CD4-positive, CD25-positive, alpha-beta regulatory T cell (primary cell): ENCODE results near the gene ANK3. TPM values are rescaled to one million over a fixed set of nuclear protein-coding genes. Genes with fewer than 3 reads are reported as not detected.

Source experiments
- ATAC-seq, 2 donors: fragments of 150-1000 bp; cut with Tn5 transposase; one replicate each; pipeline ENCODE4 v1.10.0; 2021; ENCODE audit warnings: low read depth in 2 of 2, moderate number of reproducible peaks in 2 of 2, moderate library complexity in 1 of 2
- DNase-seq, 3 donors: peaks; one replicate each; pipeline versions ENCODE4 v3.0.0 to v3.0.0-alpha.2; 2012 to 2022; ENCODE audit warnings: mixed read lengths in 1 of 3
- H3K27ac ChIP-seq: one replicate; pipeline ENCODE4 v1.7.0; 2013; ENCODE audit warnings: mild to moderate bottlenecking, low read length; ENCODE audit not compliant: insufficient read depth, poor library complexity, severe bottlenecking
- H3K27me3 ChIP-seq: one replicate; pipeline ENCODE4 v1.7.0; 2013; ENCODE audit warnings: low read length; ENCODE audit not compliant: control insufficient read depth, insufficient read depth
- H3K36me3 ChIP-seq: one replicate; pipeline ENCODE4 v1.7.0; 2013; ENCODE audit warnings: mild to moderate bottlenecking, low read length, moderate library complexity; ENCODE audit not compliant: control insufficient read depth, insufficient read depth
- H3K4me1 ChIP-seq: 2 replicates; pipeline ENCODE4 v1.7.0; 2013; ENCODE audit warnings: mild to moderate bottlenecking, low read length; ENCODE audit not compliant: insufficient read depth, control insufficient read depth, poor library complexity, severe bottlenecking
- H3K4me3 ChIP-seq: one replicate; pipeline ENCODE4 v1.7.0; 2013; ENCODE audit warnings: low read depth, mild to moderate bottlenecking, low read length, moderate library complexity
- H3K9me3 ChIP-seq, 2 experiments: 1 replicate in 1 of 2; 2 replicates in 1 of 2; pipeline ENCODE4 v1.7.0; 2013; ENCODE audit warnings: low read length in 2 of 2, mild to moderate bottlenecking in 1 of 2, moderate library complexity in 1 of 2; ENCODE audit not compliant: control insufficient read depth in 2 of 2
- H3K27ac Mint-ChIP-seq, 3 donors: one replicate each; pipeline ENCODE4 v1.8.0; 2020 to 2022; ENCODE audit warnings: mild to moderate bottlenecking in 3 of 3, mixed read lengths in 3 of 3, moderate library complexity in 2 of 3
- H3K27me3 Mint-ChIP-seq: one replicate; pipeline ENCODE4 v1.8.0; 2022; ENCODE audit warnings: mild to moderate bottlenecking, mixed read lengths
- H3K36me3 Mint-ChIP-seq: one replicate; pipeline ENCODE4 v1.8.0; 2020; ENCODE audit warnings: mixed read lengths
- H3K4me1 Mint-ChIP-seq, 4 donors: one replicate each; pipeline ENCODE4 v1.8.0; 2020 to 2022; ENCODE audit warnings: mixed read lengths in 4 of 4, mild to moderate bottlenecking in 1 of 4
- H3K4me3 Mint-ChIP-seq, 4 donors: one replicate each; pipeline ENCODE4 v1.8.0; 2020 to 2022; ENCODE audit warnings: mild to moderate bottlenecking in 4 of 4, mixed read lengths in 4 of 4, moderate library complexity in 3 of 4
- H3K9me3 Mint-ChIP-seq, 7 donors: one replicate each; pipeline ENCODE4 v1.8.0; 2020 to 2022; ENCODE audit warnings: mixed read lengths in 7 of 7, mild to moderate bottlenecking in 3 of 7, moderate library complexity in 2 of 7
- polyA plus RNA-seq, 4 donors: library from polyadenylated mRNA; unstranded; fragments of 300-500 nt; fragmentation: Illumina TruSeq; gene quantifications; one replicate each; pipeline ENCODE4 v1.2.3, GENCODE V29; 2021
- total RNA-seq: library from RNA; stranded (reverse); gene quantifications from one replicate; pipeline ENCODE4 v1.2.3, GENCODE V29; 2022

The ANK3 gene
- total and polyA plus RNA-seq, 5 donors from 2014 or later, result 1.8 to 32.6 (median 3.1) TPM

- Mint-ChIP-seq H3K4me1 (no peaks in the 10 kb centered on the region), H3K27ac (no peak overlapping the region), H3K9me3 (peaks cover 0 to 23% (median 11%) of the 10 kb centered on the region in 7 donors), H3K36me3 (peaks cover 3% of the 10 kb centered on the region), H3K27me3 (no peaks in the 10 kb centered on the region), H3K4me3 (no peak overlapping the region)
- H3K4me3 ChIP-seq, result no peak overlapping the region
- H3K4me1 ChIP-seq, result no peaks in the 10 kb centered on the region
- no peak overlapping the region for H3K27ac ChIP-seq
- H3K27me3 ChIP-seq, result no peaks in the 10 kb centered on the region
- peaks cover 10 to 15% of the 10 kb centered on the region in 2 experiments for H3K9me3 ChIP-seq
- DNase-seq (no peak), ATAC-seq (no peak)
- no peaks in the 10 kb centered on the region for H3K36me3 ChIP-seq
These were observed 409.3 kb downstream of the ANK3 start for GRCh38 chr10:59980356-59980755.

GRCh38 chr10:59977486-59977885, 412.2 kb downstream of the ANK3 start:
- H3K27me3 ChIP-seq, result no peaks in the 10 kb centered on the region
- H3K4me3 ChIP-seq, result no peak overlapping the region
- no peak overlapping the region for H3K27ac Mint-ChIP-seq
- H3K27me3 Mint-ChIP-seq, result no peaks in the 10 kb centered on the region
- no peak for ATAC-seq
- H3K4me1 ChIP-seq, result no peaks in the 10 kb centered on the region
- no peaks in the 10 kb centered on the region for H3K4me1 Mint-ChIP-seq
- no peaks in the 10 kb centered on the region for H3K36me3 ChIP-seq
- H3K9me3 Mint-ChIP-seq, result peaks cover 0 to 23% (median 11%) of the 10 kb centered on the region in 7 donors
- peaks cover 10 to 15% of the 10 kb centered on the region in 2 experiments for H3K9me3 ChIP-seq
- no peak overlapping the region for H3K4me3 Mint-ChIP-seq
- peaks cover 3% of the 10 kb centered on the region for H3K36me3 Mint-ChIP-seq
- H3K27ac ChIP-seq, result no peak overlapping the region
- no peak for DNase-seq

GRCh38 chr10:59976909-59977308, 412.8 kb downstream of the ANK3 start:
- ATAC-seq (no peak), DNase-seq (no peak)
- Mint-ChIP-seq H3K4me3 (no peak overlapping the region), H3K9me3 (peaks cover 0 to 23% (median 11%) of the 10 kb centered on the region in 7 donors), H3K27me3 (no peaks in the 10 kb centered on the region), H3K36me3 (peaks cover 3% of the 10 kb centered on the region), H3K27ac (no peak overlapping the region), H3K4me1 (no peaks in the 10 kb centered on the region)
- Histone ChIP-seq H3K36me3 (no peaks in the 10 kb centered on the region), H3K4me3 (no peak overlapping the region), H3K4me1 (no peaks in the 10 kb centered on the region), H3K9me3 (peaks cover 10 to 15% of the 10 kb centered on the region in 2 experiments), H3K27ac (no peak overlapping the region), H3K27me3 (no peaks in the 10 kb centered on the region)
